OCI-LY1 (cell line): ENCODE measurements around the gene ZFYVE19.
A peak's percentile ranks its signal among the peaks of the same experiment; 100 is the strongest.

Source experiments
- H2AFZ ChIP-seq: fragments of 200-600 bp; sonication (generic), shearing (Covaris generic); 2 replicates; pipeline ENCODE4 v1.6.0; 2014; ENCODE audit warnings: antibody characterized with exemption, mild to moderate bottlenecking, low read length
- H3F3A ChIP-seq: fragments of 200-600 bp; sonication (generic), shearing (Covaris generic); 2 replicates; pipeline ENCODE4 v1.6.0; 2014; ENCODE audit warnings: mild to moderate bottlenecking, antibody characterized with exemption, low read length, moderate library complexity; ENCODE audit not compliant: insufficient read depth
- H3K27ac ChIP-seq: fragments of 200-600 bp; sonication (generic); 2 replicates; pipeline ENCODE4 v1.5.1; 2014; ENCODE audit warnings: low read length, mixed run types, mild to moderate bottlenecking, low read depth; ENCODE audit not compliant: poor library complexity, severe bottlenecking
- H3K27me3 ChIP-seq: fragments of 200-600 bp; sonication (generic); 2 replicates; pipeline ENCODE4 v1.6.0; 2014; ENCODE audit warnings: antibody characterized with exemption, mild to moderate bottlenecking, low read length, moderate library complexity; ENCODE audit not compliant: insufficient read depth
- H3K36me3 ChIP-seq: fragments of 200-600 bp; sonication (generic); 2 replicates; pipeline ENCODE4 v1.6.1; 2014; ENCODE audit warnings: mild to moderate bottlenecking, antibody characterized with exemption, low read length, moderate library complexity, mixed read lengths; ENCODE audit not compliant: insufficient read depth
- H3K4me1 ChIP-seq: fragments of 200-600 bp; sonication (generic); 2 replicates; pipeline ENCODE4 v1.5.1; 2014; ENCODE audit warnings: mild to moderate bottlenecking, low read length, moderate library complexity; ENCODE audit not compliant: insufficient read depth, severe bottlenecking
- H3K4me2 ChIP-seq: fragments of 200-600 bp; sonication (generic), shearing (Covaris generic); 2 replicates; pipeline ENCODE4 v1.6.1; 2014; ENCODE audit warnings: low read length
- H3K4me3 ChIP-seq: fragments of 200-600 bp; sonication (generic); 2 replicates; pipeline ENCODE4 v1.5.1; 2014; ENCODE audit warnings: low read length, low read depth, mild to moderate bottlenecking, mixed read lengths; ENCODE audit not compliant: poor library complexity, severe bottlenecking
- H3K79me2 ChIP-seq: fragments of 200-600 bp; shearing (Covaris generic); 2 replicates; pipeline ENCODE4 v1.6.1; 2016; ENCODE audit warnings: mixed run types, low read length, mixed read lengths; ENCODE audit not compliant: insufficient read depth
- H3K9ac ChIP-seq: fragments of 200-600 bp; sonication (generic), shearing (Covaris generic); 2 replicates; pipeline ENCODE4 v1.6.1; 2014; ENCODE audit warnings: mild to moderate bottlenecking, low read length, mixed read lengths
- H3K9me2 ChIP-seq: fragments of 200-600 bp; sonication (generic), shearing (Covaris generic); 2 replicates; pipeline ENCODE4 v1.6.1; 2014; ENCODE audit warnings: low read depth, mild to moderate bottlenecking, low read length, mixed read lengths
- H3K9me3 ChIP-seq: fragments of 200-600 bp; shearing (Covaris generic); 2 replicates; pipeline ENCODE4 v1.6.1; 2014; ENCODE audit warnings: low read length, mixed read lengths
- H4K20me1 ChIP-seq: fragments of 200-600 bp; sonication (generic), shearing (Covaris generic); 2 replicates; pipeline ENCODE4 v1.6.0; 2016; ENCODE audit warnings: mild to moderate bottlenecking, low read length; ENCODE audit not compliant: insufficient read depth
- EZH2 ChIP-seq: fragments of 200-600 bp; sonication (generic), shearing (Covaris generic); IDR thresholded peaks from 2 replicates; pipeline ENCODE4 v1.8.0; 2017; ENCODE audit warnings: borderline replicate concordance, mixed run types, mild to moderate bottlenecking, antibody characterized with exemption, low read length, moderate library complexity, mixed read lengths
- TF ChIP-seq, protein P1 (sequence below): fragments of 200-600 bp; sonication (generic), shearing (Covaris generic); IDR thresholded peaks from 2 replicates; pipeline ENCODE4 v1.5.1; 2017; ENCODE audit warnings: mild to moderate bottlenecking, antibody characterized with exemption, low read length, moderate library complexity, mixed read lengths

The ZFYVE19 gene

DNA sequence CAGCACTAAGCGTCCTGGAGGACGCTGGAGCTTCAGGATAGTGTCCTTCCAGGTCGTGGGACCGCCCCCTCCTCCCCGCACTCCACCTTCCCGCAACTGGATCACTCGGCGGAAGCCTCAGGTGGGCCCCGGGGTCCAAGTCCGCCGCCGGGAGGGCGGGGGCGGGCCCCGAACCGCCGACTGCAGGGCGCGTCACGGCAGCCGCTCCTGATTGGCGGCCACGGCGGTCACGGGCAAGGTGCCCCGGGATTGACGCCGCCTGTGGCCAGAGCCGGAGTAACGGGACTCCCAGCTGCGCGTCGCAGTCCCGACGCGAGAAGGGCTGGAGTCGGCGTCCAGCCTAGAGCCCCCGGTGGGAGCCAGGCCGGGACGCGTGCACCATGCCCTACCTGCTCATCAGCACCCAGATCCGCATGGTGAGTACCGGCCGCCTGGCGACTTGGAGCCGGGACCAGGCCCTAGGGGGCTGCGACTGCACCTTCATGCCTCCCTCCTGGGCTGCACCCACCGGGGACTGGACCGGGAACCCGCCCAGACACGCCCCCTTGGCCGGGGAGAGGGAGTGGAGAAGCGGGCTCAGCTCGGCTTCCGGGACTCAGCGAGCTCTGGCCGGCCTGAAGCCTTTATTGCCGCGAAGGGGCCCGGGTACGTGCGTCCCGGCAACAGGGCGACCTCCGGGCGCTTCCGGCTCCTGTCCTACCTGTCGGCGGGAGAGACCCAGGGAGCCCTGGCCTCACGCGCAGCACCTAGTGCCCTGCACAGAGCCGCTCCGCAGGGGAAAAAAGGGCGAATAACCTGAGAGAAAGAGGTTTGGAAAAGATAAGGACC lies 42.9 kb upstream of the ZFYVE19 start, which contains the start of gene GCHFR:
TSS of gene GCHFR (plus strand) at position 268 of the 828 bp plus-strand sequence. CDS start at position 381, 113 bp downstream.
- no peaks in the 10 kb centered on the region for H4K20me1 ChIP-seq
- H3K36me3 ChIP-seq = peaks cover 9% of the 10 kb centered on the region; the same call in 1 of the 2 replicates
- H3K9me3 ChIP-seq = no peaks in the 10 kb centered on the region
- H3F3A ChIP-seq = 0 out of 2 replicates have a peak, but pooled peaks cover 3% of the 10 kb centered on the region
- H3K9ac ChIP-seq = peak within 1 kb of the TSS; percentile 94
- H3K4me3 ChIP-seq = peak within 1 kb of the TSS; percentile 76
- H3K27ac ChIP-seq = peak within 1 kb of the TSS; percentile 93
- peaks cover 58% of the 10 kb centered on the region for H3K4me1 ChIP-seq
- TF ChIP-seq EZH2 = no peak
- TF ChIP-seq, protein P1, sequence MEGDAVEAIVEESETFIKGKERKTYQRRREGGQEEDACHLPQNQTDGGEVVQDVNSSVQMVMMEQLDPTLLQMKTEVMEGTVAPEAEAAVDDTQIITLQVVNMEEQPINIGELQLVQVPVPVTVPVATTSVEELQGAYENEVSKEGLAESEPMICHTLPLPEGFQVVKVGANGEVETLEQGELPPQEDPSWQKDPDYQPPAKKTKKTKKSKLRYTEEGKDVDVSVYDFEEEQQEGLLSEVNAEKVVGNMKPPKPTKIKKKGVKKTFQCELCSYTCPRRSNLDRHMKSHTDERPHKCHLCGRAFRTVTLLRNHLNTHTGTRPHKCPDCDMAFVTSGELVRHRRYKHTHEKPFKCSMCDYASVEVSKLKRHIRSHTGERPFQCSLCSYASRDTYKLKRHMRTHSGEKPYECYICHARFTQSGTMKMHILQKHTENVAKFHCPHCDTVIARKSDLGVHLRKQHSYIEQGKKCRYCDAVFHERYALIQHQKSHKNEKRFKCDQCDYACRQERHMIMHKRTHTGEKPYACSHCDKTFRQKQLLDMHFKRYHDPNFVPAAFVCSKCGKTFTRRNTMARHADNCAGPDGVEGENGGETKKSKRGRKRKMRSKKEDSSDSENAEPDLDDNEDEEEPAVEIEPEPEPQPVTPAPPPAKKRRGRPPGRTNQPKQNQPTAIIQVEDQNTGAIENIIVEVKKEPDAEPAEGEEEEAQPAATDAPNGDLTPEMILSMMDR = no peak; the same call in 1 of the 2 replicates
- no peaks in the 10 kb centered on the region for H3K27me3 ChIP-seq
- H3K9me2 ChIP-seq = no peaks in the 10 kb centered on the region
- peak within 1 kb of the TSS; percentile 77 for H3K4me2 ChIP-seq
- H2AFZ ChIP-seq = no peak within 1 kb of the TSS
- no peaks in the 10 kb centered on the region for H3K79me2 ChIP-seq

DNA sequence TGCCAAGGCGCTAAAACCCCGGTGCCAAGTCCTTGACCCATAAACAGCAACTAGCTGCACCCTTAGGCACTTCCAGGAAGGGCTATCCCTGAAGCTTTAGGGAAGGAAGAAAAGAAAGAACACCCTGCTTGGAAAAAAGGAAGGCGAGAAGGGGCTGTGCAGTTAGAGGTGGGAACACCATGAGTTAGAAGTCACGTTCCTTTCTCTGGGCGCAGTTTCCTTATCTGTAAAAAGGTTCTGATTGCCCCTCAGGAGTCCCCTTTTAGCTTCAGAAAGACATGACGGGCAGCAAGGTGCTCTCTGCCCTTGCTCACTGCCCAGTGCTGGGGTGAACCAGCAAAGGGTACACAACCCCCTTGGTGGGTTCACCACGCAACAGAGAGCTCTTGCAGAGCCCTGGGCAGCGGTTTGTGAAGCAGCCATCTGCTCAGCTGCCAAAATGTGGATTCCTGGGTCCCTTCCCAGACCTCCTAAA lies 42.2 kb upstream of the ZFYVE19 start:
- Histone ChIP-seq H3K79me2 (no peaks in the 10 kb centered on the region), H3K9me2 (no peaks in the 10 kb centered on the region), H3K9ac (peak overlapping the region; percentile 94), H4K20me1 (no peaks in the 10 kb centered on the region), H3K4me2 (peak overlapping the region; percentile 77), H3K4me1 (peaks cover 63% of the 10 kb centered on the region), H3F3A (0 out of 2 replicates have a peak, but pooled peaks cover 3% of the 10 kb centered on the region), H3K4me3 (peak overlapping the region; percentile 76), H3K9me3 (no peaks in the 10 kb centered on the region), H3K27ac (peak overlapping the region; percentile 93), H3K27me3 (no peaks in the 10 kb centered on the region), H3K36me3 (peaks cover 9% of the 10 kb centered on the region; the same call in 1 of the 2 replicates), H2AFZ (no peak overlapping the region)
- no peak for TF ChIP-seq EZH2
- TF ChIP-seq, protein P1 = no peak

DNA sequence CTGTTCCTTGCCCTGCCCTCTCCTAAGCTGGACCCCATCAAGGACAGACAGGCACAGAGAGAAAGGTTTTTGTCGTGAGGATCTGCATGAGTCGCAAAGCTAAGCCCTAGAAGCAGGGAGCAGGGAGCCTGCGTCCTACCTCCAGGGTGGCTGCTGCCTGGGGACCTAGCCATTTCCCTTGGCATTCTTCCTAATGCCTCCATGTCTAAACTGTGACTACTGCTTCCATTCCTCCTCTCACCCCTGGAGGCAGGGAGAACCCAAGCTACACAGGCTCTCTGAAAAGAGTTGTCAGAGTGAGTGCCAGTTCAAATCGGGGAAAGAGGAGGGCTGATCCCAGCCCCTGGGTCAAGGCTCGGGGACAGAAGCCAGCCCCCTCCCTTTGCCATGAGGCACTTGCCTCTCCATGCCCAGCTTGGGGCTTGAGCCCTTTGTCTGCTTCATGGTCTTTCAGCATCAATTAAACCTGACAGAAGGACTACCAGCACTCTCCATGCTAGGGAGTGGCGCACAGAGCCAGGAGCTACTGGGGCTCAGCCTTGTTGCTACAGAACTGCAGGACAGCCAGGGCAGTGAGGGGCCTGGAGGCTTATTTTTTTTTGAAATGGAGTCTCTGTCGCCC lies 40.6 kb upstream of the ZFYVE19 start:
- TF ChIP-seq, protein P1 = no peak
- TF ChIP-seq EZH2 = no peak
- peaks cover 60% of the 10 kb centered on the region for H3K4me1 ChIP-seq
- H3K9ac ChIP-seq = no peak overlapping the region
- H4K20me1 ChIP-seq = no peaks in the 10 kb centered on the region
- no peaks in the 10 kb centered on the region for H3F3A ChIP-seq
- no peaks in the 10 kb centered on the region for H3K79me2 ChIP-seq
- H3K27ac ChIP-seq = peak overlapping the region; percentile 93
- H3K27me3 ChIP-seq = no peaks in the 10 kb centered on the region
- H3K4me2 ChIP-seq = peak overlapping the region; percentile 77; the same call in 1 of the 2 replicates
- no peaks in the 10 kb centered on the region for H3K9me3 ChIP-seq
- H3K4me3 ChIP-seq = no peak overlapping the region
- H3K36me3 ChIP-seq = peaks cover 9% of the 10 kb centered on the region; the same call in 1 of the 2 replicates
- no peak overlapping the region for H2AFZ ChIP-seq
- no peaks in the 10 kb centered on the region for H3K9me2 ChIP-seq
